ENCODE measurements around the gene XAB2. TPM values are rescaled to one million over a fixed set of nuclear protein-coding genes. Genes with fewer than 3 reads are reported as not detected.

The XAB2 gene
- total RNA-seq, 3 donors from 2014 or later = 28.7 to 39.2 (median 30.7) TPM

GRCh38 chr19:7612282-7613274, 16.8 kb downstream of the XAB2 start:
- ATAC-seq (no peak), DNase-seq (no peak)
- Histone ChIP-seq H3K4me1 (ENCODE audit: low read depth) (no peaks in the 10 kb centered on the region), H3K9me3 (no peaks in the 10 kb centered on the region), H3K36me3 (ENCODE audit: low read depth) (peaks cover 4% of the 10 kb centered on the region), H3K4me3 (no peak overlapping the region)
- TF ChIP-seq CTCF (IDR thresholded peaks at IDR 0.05) = no peak
- intact Hi-C loops (cut with DNase I, micrococcal nuclease) = no loop called here

- intact Hi-C loops (cut with DNase I, micrococcal nuclease) = no loop called here
- ATAC-seq = no peak
- Histone ChIP-seq H3K4me1 (ENCODE audit: low read depth) (no peaks in the 10 kb centered on the region), H3K9me3 (no peaks in the 10 kb centered on the region), H3K4me3 (no peak overlapping the region), H3K36me3 (ENCODE audit: low read depth) (peaks cover 4% of the 10 kb centered on the region)
- no peak for TF ChIP-seq CTCF (IDR thresholded peaks at IDR 0.05)
- no peak for DNase-seq
Observed at GRCh38 chr19:7611541-7612279, 17.6 kb downstream of the XAB2 start.

GRCh38 chr19:7610491-7611240, 18.7 kb downstream of the XAB2 start:
- no peak overlapping the region for H3K4me3 ChIP-seq
- intact Hi-C loops (cut with DNase I, micrococcal nuclease) = no loop called here
- DNase-seq (no peak), ATAC-seq (no peak)
- no peaks in the 10 kb centered on the region for H3K4me1 ChIP-seq (ENCODE audit: low read depth)
- H3K9me3 ChIP-seq = no peaks in the 10 kb centered on the region
- peaks cover 4% of the 10 kb centered on the region for H3K36me3 ChIP-seq (ENCODE audit: low read depth)
- no peak for TF ChIP-seq CTCF (IDR thresholded peaks at IDR 0.05)

GRCh38 chr19:7607874-7608560, 21.3 kb downstream of the XAB2 start:
- DNase-seq (no peak), ATAC-seq (no peak)
- intact Hi-C loops (cut with DNase I, micrococcal nuclease) = no loop called here
- Histone ChIP-seq H3K4me3 (no peak overlapping the region), H3K36me3 (ENCODE audit: low read depth) (peaks cover 4% of the 10 kb centered on the region), H3K4me1 (ENCODE audit: low read depth) (no peaks in the 10 kb centered on the region), H3K9me3 (no peaks in the 10 kb centered on the region)
- no peak for TF ChIP-seq CTCF (IDR thresholded peaks at IDR 0.05)
